H1 (cell line): Measurements from ENCODE around the gene FAM240A. TPM values are rescaled to one million over a fixed set of nuclear protein-coding genes. Genes with fewer than 3 reads are reported as not detected.
A peak's percentile ranks its signal among the peaks of the same experiment; 100 is the strongest.

ENCODE experiments used
- CTCF ChIA-PET: fragments of 300-600 bp; sonication (Branson Sonifier 250); formaldehyde crosslinking; loops from one replicate; lab custom pipeline; 2021; ENCODE audit not compliant: partially characterized antibody; lab: Charles Lee
- POLR2A ChIA-PET: fragments of 300-600 bp; sonication (Branson Sonifier 250); formaldehyde crosslinking; loops from one replicate; lab custom pipeline; 2021; ENCODE audit warnings: inconsistent platforms; ENCODE audit not compliant: partially characterized antibody; lab: Charles Lee
- DNase-seq, 2 experiments: peaks; one replicate each; pipeline versions ENCODE4 v3.0.0 to v3.0.0-alpha.2; 2010 to 2022; ENCODE audit warnings: low spot score in 2 of 2, low read depth in 1 of 2, mixed read lengths in 1 of 2
- FAIRE-seq: peaks from 2 replicates; lab custom pipeline; 2011; peaks lifted over from hg19 to GRCh38; lab: Jason Lieb, UNC
- H2AFZ ChIP-seq: 2 replicates; pipeline ENCODE4 v1.8.1; 2012; ENCODE audit warnings: low read length, inconsistent platforms
- H2AK5ac ChIP-seq: 2 replicates; pipeline ENCODE4 v1.6.1; 2013; ENCODE audit warnings: low read depth, low read length
- H2BK120ac ChIP-seq: replicated peaks from 2 replicates; pipeline ENCODE3; 2013; ENCODE audit warnings: low read depth, low read length, inconsistent platforms
- H2BK12ac ChIP-seq: 2 replicates; pipeline ENCODE4 v1.6.1; 2013; ENCODE audit warnings: low read depth, low read length
- H2BK15ac ChIP-seq: 2 replicates; pipeline ENCODE4 v1.6.1; 2013; ENCODE audit warnings: low read length
- H2BK20ac ChIP-seq: 2 replicates; pipeline ENCODE4 v1.6.1; 2013; ENCODE audit warnings: low read length
- H2BK5ac ChIP-seq: 2 replicates; pipeline ENCODE4 v1.6.1; 2013; ENCODE audit warnings: low read depth, low read length
- H3K14ac ChIP-seq: 2 replicates; pipeline ENCODE4 v1.6.1; 2013; ENCODE audit warnings: inconsistent platforms; ENCODE audit not compliant: insufficient read length
- H3K18ac ChIP-seq: 2 replicates; pipeline ENCODE4 v1.6.1; 2013; ENCODE audit warnings: low read length; ENCODE audit errors: extremely low read depth
- H3K23ac ChIP-seq: 2 replicates; pipeline ENCODE4 v1.6.1; 2013; ENCODE audit warnings: inconsistent platforms; ENCODE audit not compliant: insufficient read length
- H3K23me2 ChIP-seq: 2 replicates; pipeline ENCODE4 v1.6.1; 2013; ENCODE audit warnings: low read depth, low read length
- H3K27ac ChIP-seq: 2 replicates; pipeline ENCODE4 v1.6.1; 2011; ENCODE audit warnings: low read depth, low read length, inconsistent platforms
- H3K27me3 ChIP-seq, 4 experiments: replicated peaks in 1 of 4; 1 replicate in 1 of 4; 2 replicates in 3 of 4; pipeline versions ENCODE4 v1.6.1 to v1.8.1; 2011 to 2013; ENCODE audit warnings: low read length in 3 of 4, mild to moderate bottlenecking in 3 of 4, inconsistent platforms in 2 of 4, mixed read lengths in 2 of 4, moderate library complexity in 1 of 4; ENCODE audit not compliant: control insufficient read depth in 3 of 4, insufficient read depth in 3 of 4; ENCODE audit errors: extremely low read depth in 1 of 4
- H3K36me3 ChIP-seq, 4 experiments: 2 replicates each; pipeline versions ENCODE4 v1.6.1 to v1.8.1; 2011 to 2013; ENCODE audit warnings: mild to moderate bottlenecking in 4 of 4, low read length in 3 of 4, moderate library complexity in 2 of 4, control low read depth in 1 of 4, inconsistent platforms in 1 of 4; ENCODE audit not compliant: insufficient read depth in 4 of 4, control insufficient read depth in 2 of 4
- H3K4ac ChIP-seq: replicated peaks from 2 replicates; pipeline ENCODE3; 2013; ENCODE audit warnings: low read length, low read depth, mixed read lengths, inconsistent platforms; ENCODE audit not compliant: insufficient read length
- H3K4me1 ChIP-seq, 4 experiments: replicated peaks in 1 of 4; 1 replicate in 1 of 4; 2 replicates in 3 of 4; pipeline versions ENCODE4 v1.6.1 to v1.8.1; 2011 to 2013; ENCODE audit warnings: low read length in 3 of 4, inconsistent platforms in 2 of 4, mixed read lengths in 1 of 4; ENCODE audit not compliant: insufficient read depth in 4 of 4, control insufficient read depth in 3 of 4
- H3K4me2 ChIP-seq, 2 experiments: 2 replicates each; pipeline versions ENCODE4 v1.6.1 to v1.8.1; 2011 to 2013; ENCODE audit warnings: low read depth in 2 of 2, low read length in 2 of 2, control low read depth in 1 of 2, inconsistent platforms in 1 of 2, mild to moderate bottlenecking in 1 of 2; ENCODE audit not compliant: insufficient read depth in 1 of 2
- H3K4me3 ChIP-seq, 4 experiments: fragments of 200-600, 300-600 bp in 1 of 4; sonication (generic), shearing (Covaris generic), sonication (Bioruptor Twin) in 1 of 4; 2 replicates each; pipeline versions ENCODE4 v1.5.1 to v1.8.1; 2011 to 2016; ENCODE audit warnings: low read length in 4 of 4, low read depth in 3 of 4, control low read depth in 2 of 4, inconsistent platforms in 2 of 4, mild to moderate bottlenecking in 2 of 4, mixed read lengths in 1 of 4, moderate library complexity in 1 of 4; ENCODE audit not compliant: insufficient read depth in 2 of 4; ENCODE audit errors: extremely low read depth in 1 of 4
- H3K56ac ChIP-seq: replicated peaks from 2 replicates; pipeline ENCODE3; 2013; ENCODE audit warnings: low read depth, mild to moderate bottlenecking, mixed read lengths, low read length, inconsistent platforms; ENCODE audit not compliant: insufficient read length
- H3K79me1 ChIP-seq: 2 replicates; pipeline ENCODE4 v1.6.1; 2013; ENCODE audit warnings: low read depth, low read length, control low read depth
- H3K79me2 ChIP-seq, 2 experiments: 2 replicates each; pipeline versions ENCODE4 v1.6.1 to v1.8.1; 2012 to 2013; ENCODE audit warnings: low read length in 2 of 2, mild to moderate bottlenecking in 2 of 2, inconsistent platforms in 1 of 2; ENCODE audit not compliant: insufficient read depth in 2 of 2, control insufficient read depth in 1 of 2
- H3K9ac ChIP-seq, 4 experiments: replicated peaks in 1 of 4; 1 replicate in 1 of 4; 2 replicates in 3 of 4; pipeline versions ENCODE4 v1.6.1 to v1.8.1; 2011 to 2013; ENCODE audit warnings: low read depth in 3 of 4, low read length in 3 of 4, control low read depth in 2 of 4, mild to moderate bottlenecking in 2 of 4, moderate library complexity in 2 of 4, inconsistent platforms in 1 of 4; ENCODE audit errors: extremely low read depth in 1 of 4
- H3K9me3 ChIP-seq, 2 experiments: 2 replicates each; pipeline versions ENCODE4 v1.6.1 to v1.8.1; 2012 to 2013; ENCODE audit warnings: mild to moderate bottlenecking in 2 of 2, moderate library complexity in 2 of 2, control low read depth in 1 of 2, inconsistent platforms in 1 of 2, low read depth in 1 of 2, low read length in 1 of 2, mixed read lengths in 1 of 2; ENCODE audit not compliant: insufficient read depth in 2 of 2
- H4K20me1 ChIP-seq, 2 experiments: replicated peaks in 1 of 2; 2 replicates each; pipeline versions ENCODE3 to v1.8.1; 2011 to 2013; ENCODE audit warnings: inconsistent platforms in 2 of 2, low read length in 2 of 2, mild to moderate bottlenecking in 1 of 2; ENCODE audit not compliant: insufficient read depth in 2 of 2, control insufficient read depth in 1 of 2
- H4K5ac ChIP-seq: 2 replicates; pipeline ENCODE4 v1.6.1; 2013; ENCODE audit warnings: low read length, low read depth, mixed read lengths, inconsistent platforms; ENCODE audit not compliant: insufficient read length
- H4K8ac ChIP-seq: 2 replicates; pipeline ENCODE4 v1.8.0; 2013; ENCODE audit warnings: mild to moderate bottlenecking, moderate library complexity, low read length, inconsistent platforms; ENCODE audit not compliant: insufficient read depth; ENCODE audit errors: extremely low read depth
- H4K91ac ChIP-seq: replicated peaks from 2 replicates; pipeline ENCODE3; 2013; ENCODE audit warnings: low read length, mixed read lengths, inconsistent platforms; ENCODE audit not compliant: insufficient read length
- CHD1 ChIP-seq: IDR thresholded peaks from 2 replicates; pipeline ENCODE4 v1.6.1; 2012; ENCODE audit warnings: low read depth, low read length, improper control_type of control experiment
- CREB1 ChIP-seq: IDR thresholded peaks from 2 replicates; pipeline ENCODE4 v1.6.1; 2012; ENCODE audit warnings: inconsistent platforms
- HDAC6 ChIP-seq: IDR thresholded peaks from one replicate; pipeline ENCODE4 v1.7.1; 2012; ENCODE audit warnings: low read depth, mild to moderate bottlenecking, inconsistent platforms, low read length, moderate library complexity
- RXRA ChIP-seq: IDR thresholded peaks from 2 replicates; pipeline ENCODE4 v1.6.1; 2011; ENCODE audit warnings: low read depth, mild to moderate bottlenecking, low read length, moderate library complexity; ENCODE audit not compliant: insufficient read depth
- TAF1 ChIP-seq: IDR thresholded peaks from 2 replicates; pipeline ENCODE4 v1.6.1; 2011; ENCODE audit warnings: mild to moderate bottlenecking, low read depth, low read length
- TAF7 ChIP-seq: optimal IDR thresholded peaks from 2 replicates; pipeline ENCODE3; 2011; ENCODE audit warnings: low read depth, mild to moderate bottlenecking, inconsistent platforms, low read length, moderate library complexity, borderline replicate concordance
- WGBS, 2 experiments: shearing (Covaris generic) in 1 of 2; methylation state at CpG; one replicate each; pipeline versions ENCODE4 v1.1.6 to v1.1.7; 2013 to 2015; ENCODE audit warnings: low lambda C conversion rate in 2 of 2, mixed read lengths in 2 of 2, inconsistent platforms in 1 of 2, low coverage in 1 of 2, missing lambda C conversion rate in 1 of 2; ENCODE audit not compliant: insufficient replicate concordance in 2 of 2, insufficient coverage in 1 of 2, insufficient read length in 1 of 2; ENCODE audit errors: extremely low coverage in 1 of 2, missing lambda C conversion rate in 1 of 2; 5-methylcytosine and 5-hydroxymethylcytosine counted together
- polyA plus RNA-seq, 7 experiments: library from polyadenylated mRNA; depleted of rRNA in 3 of 7; stranded (reverse) in 5 of 7; unstranded in 2 of 7; fragments of >200 nt in 5 of 7; fragments of 200-250 nt in 2 of 7; gene quantifications; 1 replicate in 5 of 7; 2 replicates in 1 of 7; 4 replicates in 1 of 7; pipeline versions ENCODE4 v1.2.1 to v1.2.3, GENCODE V29; 2011 to 2013; ENCODE audit warnings: missing spikeins in 2 of 7, mixed read lengths in 2 of 7
- total RNA-seq: library from RNA; stranded (reverse); fragmentation: NEBNext Ultra II Directional; extraction: Animal tissue kit (Norgen Biotek cat#: 25700); gene quantifications from 2 replicates; pipeline ENCODE4 v1.2.1, GENCODE V29; 2021

FAM240A gene
- total and polyA plus RNA-seq, 2 of the 8 experiments (the other 6 are each of a cell fraction or from before 2014, with no cell fraction given), result 0.08 TPM; not detected in 1

- Histone ChIP-seq H3K4me1 (peaks cover 3 to 15% (median 7%) of the 10 kb centered on the region in 4 experiments; a peak in 5 of 7 replicates), H4K91ac (peak overlapping the region; percentile 11), H2BK5ac (peak overlapping the region; percentile 16; the same call in 1 of the 2 replicates), H3K23me2 (peaks cover 19% of the 10 kb centered on the region), H3K9me3 (no peaks in the 10 kb centered on the region; a peak in 2 of 4 replicates), H2BK15ac (no peak overlapping the region), H2AK5ac (no peak overlapping the region), H3K27ac (no peak overlapping the region), H3K36me3 (peaks cover 18 to 70% (median 49%) of the 10 kb centered on the region in 4 experiments), H4K8ac (no peak overlapping the region), H3K14ac (no peak overlapping the region), H4K5ac (no peak overlapping the region), H2AFZ (no peak overlapping the region), H3K4ac (no peak overlapping the region), H2BK12ac (no peak overlapping the region), H3K27me3 (no peaks in the 10 kb centered on the region; a peak in 2 of 7 replicates), H4K20me1 (peaks cover 6 to 11% of the 10 kb centered on the region in 2 experiments), H2BK20ac (no peak overlapping the region), H3K4me3 (peak overlapping the region; percentile 54 to 97 (median 76); a peak in 5 of 8 replicates), H3K18ac (peak overlapping the region; percentile 19), H3K23ac (no peak overlapping the region), H3K9ac (no peak overlapping the region), H3K4me2 (peak overlapping the region; percentile 86 to 95), H3K56ac (no peak overlapping the region), H2BK120ac (peak overlapping the region; percentile 47), H3K79me2 (peaks cover 14 to 37% of the 10 kb centered on the region in 2 experiments), H3K79me1 (peaks cover 5% of the 10 kb centered on the region)
- TF ChIP-seq TAF7, result no peak
- TF ChIP-seq TAF1, result no peak
- TF ChIP-seq RXRA, result no peak
- no peak for TF ChIP-seq HDAC6
- no peak for TF ChIP-seq CHD1
- no peak for TF ChIP-seq CREB1
- FAIRE-seq (no peak), DNase-seq (peak in 1 of 2 experiments; percentile 30)
- POLR2A ChIA-PET, result interaction anchor here (0.9 to 1.2 kb wide), 2 partner anchors 12 to 14 kb away, joined by 3 to 4 read pairs; partner anchors contain the start of gene LRRC2
- CTCF ChIA-PET, result interaction anchor here (1.2 kb wide), 1 partner anchor 16 kb away, joined by 3 read pairs; no protein-coding TSS in a partner anchor
- WGBS, 2 experiments, result 95% methylated on average over 1 of the region's 1 CpG; no CpG with 5 or more reads in 1 of the 2 experiments
These were observed 31.6 kb upstream of the FAM240A start for GRCh38 chr3:46580675-46581074.
